Breast epithelium (tissue), 3 donors: ENCODE data around the gene RFT1.

Experiments
- POLR2AphosphoS5 ChIP-seq, 3 donors: sonication (generic); formaldehyde crosslinking; IDR thresholded peaks; one replicate each; pipeline ENCODE4 v1.6.1; 2017; ENCODE audit warnings: antibody characterized with exemption in 3 of 3
- TF ChIP-seq, protein P1 (sequence below), 3 donors: fragments of 450-650 bp; IDR thresholded peaks; one replicate each; pipeline ENCODE4 v1.5.1; 2016 to 2017; ENCODE audit warnings: antibody characterized with exemption in 3 of 3, mild to moderate bottlenecking in 3 of 3, moderate library complexity in 3 of 3

DNA sequence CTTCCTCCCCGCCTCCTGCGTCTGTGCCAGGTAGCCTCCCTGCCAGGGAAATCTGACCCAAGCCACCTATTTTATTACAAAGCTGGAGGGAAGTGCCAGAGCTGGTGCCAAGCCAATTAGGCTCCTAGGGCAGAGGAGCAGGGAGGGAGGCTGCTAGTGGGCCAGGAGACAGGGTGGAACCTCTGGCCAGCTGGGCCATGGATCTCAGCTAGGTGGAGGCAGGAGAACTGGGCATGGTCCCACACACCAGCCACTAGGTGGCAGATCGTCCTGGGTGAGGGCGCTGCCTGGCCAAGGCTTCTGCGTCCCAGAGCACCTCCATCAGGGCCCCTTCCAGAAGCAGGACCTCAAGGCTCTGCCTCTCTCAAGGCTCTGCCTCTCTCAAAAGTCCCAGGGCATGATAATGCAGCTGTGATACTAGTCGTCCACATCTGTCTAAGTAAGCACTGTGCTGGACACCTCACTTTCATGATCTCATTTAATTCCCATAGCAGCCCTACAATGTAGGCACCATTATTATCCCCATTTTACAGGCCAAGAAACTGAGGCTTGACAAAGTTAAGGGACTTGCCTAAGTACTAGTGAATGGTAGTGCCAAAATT lies 4.5 kb upstream of the RFT1 start:
- TF ChIP-seq, protein P1, sequence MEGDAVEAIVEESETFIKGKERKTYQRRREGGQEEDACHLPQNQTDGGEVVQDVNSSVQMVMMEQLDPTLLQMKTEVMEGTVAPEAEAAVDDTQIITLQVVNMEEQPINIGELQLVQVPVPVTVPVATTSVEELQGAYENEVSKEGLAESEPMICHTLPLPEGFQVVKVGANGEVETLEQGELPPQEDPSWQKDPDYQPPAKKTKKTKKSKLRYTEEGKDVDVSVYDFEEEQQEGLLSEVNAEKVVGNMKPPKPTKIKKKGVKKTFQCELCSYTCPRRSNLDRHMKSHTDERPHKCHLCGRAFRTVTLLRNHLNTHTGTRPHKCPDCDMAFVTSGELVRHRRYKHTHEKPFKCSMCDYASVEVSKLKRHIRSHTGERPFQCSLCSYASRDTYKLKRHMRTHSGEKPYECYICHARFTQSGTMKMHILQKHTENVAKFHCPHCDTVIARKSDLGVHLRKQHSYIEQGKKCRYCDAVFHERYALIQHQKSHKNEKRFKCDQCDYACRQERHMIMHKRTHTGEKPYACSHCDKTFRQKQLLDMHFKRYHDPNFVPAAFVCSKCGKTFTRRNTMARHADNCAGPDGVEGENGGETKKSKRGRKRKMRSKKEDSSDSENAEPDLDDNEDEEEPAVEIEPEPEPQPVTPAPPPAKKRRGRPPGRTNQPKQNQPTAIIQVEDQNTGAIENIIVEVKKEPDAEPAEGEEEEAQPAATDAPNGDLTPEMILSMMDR (IDR thresholded peaks at IDR 0.05) = peak; percentile 49 to 74 (median 72)
- TF ChIP-seq POLR2AphosphoS5 (IDR thresholded peaks at IDR 0.05) = no peak
